Esophagus mucosa (tissue), 1 donor: Measurements from ENCODE around the gene NHERF2. TPM values are rescaled to one million over a fixed set of nuclear protein-coding genes. Genes with fewer than 3 reads are reported as not detected.
A peak's percentile ranks its signal among the peaks of the same experiment; 100 is the strongest.

ENCODE experiments used
- ATAC-seq: fragments of 200-7000 bp; cut with Tn5 transposase; one replicate; pipeline ENCODE4 v1.9.1; 2020
- total RNA-seq: library from RNA; stranded (reverse); gene quantifications from one replicate; pipeline ENCODE4 v1.2.4, GENCODE V29; 2023
- donor health status: DM: yes; HTN: yes; CAD: no.

NHERF2 gene
- total RNA-seq, 1 donor from 2014 or later: 21.6 TPM

DNA sequence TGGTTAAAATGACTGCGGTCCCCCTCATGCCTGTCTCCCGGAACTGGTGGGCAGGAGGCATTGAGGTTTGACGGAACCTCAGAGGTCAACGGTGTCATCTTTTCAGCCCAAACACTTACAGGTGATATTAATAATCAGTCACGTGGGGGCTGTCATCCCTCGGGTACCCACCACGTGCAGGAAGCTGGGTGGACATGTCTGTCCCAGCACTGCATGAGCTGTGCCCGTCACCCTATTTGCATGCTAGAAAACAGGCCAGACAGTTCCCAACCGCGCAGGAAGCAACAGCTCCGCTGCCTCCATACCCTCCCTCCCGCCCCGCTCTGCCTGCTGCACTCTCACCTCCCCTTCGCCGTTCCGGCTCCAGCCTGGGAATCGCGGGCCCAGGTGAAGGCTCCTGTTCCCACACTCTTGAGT lies 35.6 kb upstream of the NHERF2 start:
- peak; percentile 37 for ATAC-seq

DNA sequence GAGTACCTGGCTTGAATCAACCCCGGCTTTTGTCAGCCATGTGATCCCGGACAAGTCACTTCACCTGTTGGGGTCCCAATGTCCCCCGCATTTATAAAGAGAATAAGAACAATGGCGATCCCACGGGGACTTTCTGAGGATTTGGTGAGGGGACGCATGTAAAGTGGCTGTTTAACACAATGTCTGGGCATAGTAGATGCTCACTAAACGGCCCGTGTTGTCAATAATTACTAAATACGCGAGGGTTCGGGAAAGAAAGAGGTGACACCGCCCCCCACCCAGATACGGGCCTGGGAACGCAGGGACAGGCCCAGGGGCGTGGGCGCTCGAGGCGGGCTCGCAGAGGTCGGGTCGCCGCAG lies 35.1 kb upstream of the NHERF2 start:
- ATAC-seq: no peak

GRCh38 chr16:1991948-1992703 lies 34.6 kb upstream of the NHERF2 start:
- peak; percentile 84 for ATAC-seq

DNA sequence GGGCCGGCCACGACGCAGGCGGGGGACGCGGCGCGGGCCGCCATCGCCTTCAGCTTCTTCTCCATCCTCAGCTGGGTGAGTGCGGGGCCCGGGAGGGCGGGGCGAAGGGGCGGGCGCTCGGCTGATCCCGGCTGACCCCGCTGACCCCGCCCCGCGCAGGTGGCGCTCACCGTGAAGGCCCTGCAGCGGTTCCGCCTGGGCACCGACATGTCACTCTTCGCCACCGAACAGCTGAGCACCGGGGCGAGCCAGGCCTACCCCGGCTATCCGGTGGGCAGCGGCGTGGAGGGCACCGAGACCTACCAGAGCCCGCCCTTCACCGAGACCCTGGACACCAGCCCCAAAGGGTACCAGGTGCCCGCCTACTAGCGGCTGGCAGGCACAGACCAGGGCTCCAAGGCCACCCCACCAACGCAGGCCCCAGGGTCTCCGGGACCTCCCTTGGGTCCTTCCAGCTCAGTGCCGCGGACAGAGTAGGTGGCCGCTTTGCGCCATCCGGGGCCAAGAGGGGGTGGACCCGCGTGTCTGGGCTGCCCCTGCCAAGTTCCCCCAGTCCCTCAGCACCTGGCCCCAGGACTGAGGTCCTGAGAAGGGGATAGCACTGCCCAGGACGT lies 33.9 kb upstream of the NHERF2 start:
- ATAC-seq: peak; percentile 1

GRCh38 chr16:1993731-1994131 lies 33.0 kb upstream of the NHERF2 start:
- ATAC-seq: peak; percentile 39

GRCh38 chr16:1997494-1998359 lies 29.0 kb upstream of the NHERF2 start:
- ATAC-seq: no peak

GRCh38 chr16:1998360-1998835 lies 28.3 kb upstream of the NHERF2 start:
- ATAC-seq: peak; percentile 7

DNA sequence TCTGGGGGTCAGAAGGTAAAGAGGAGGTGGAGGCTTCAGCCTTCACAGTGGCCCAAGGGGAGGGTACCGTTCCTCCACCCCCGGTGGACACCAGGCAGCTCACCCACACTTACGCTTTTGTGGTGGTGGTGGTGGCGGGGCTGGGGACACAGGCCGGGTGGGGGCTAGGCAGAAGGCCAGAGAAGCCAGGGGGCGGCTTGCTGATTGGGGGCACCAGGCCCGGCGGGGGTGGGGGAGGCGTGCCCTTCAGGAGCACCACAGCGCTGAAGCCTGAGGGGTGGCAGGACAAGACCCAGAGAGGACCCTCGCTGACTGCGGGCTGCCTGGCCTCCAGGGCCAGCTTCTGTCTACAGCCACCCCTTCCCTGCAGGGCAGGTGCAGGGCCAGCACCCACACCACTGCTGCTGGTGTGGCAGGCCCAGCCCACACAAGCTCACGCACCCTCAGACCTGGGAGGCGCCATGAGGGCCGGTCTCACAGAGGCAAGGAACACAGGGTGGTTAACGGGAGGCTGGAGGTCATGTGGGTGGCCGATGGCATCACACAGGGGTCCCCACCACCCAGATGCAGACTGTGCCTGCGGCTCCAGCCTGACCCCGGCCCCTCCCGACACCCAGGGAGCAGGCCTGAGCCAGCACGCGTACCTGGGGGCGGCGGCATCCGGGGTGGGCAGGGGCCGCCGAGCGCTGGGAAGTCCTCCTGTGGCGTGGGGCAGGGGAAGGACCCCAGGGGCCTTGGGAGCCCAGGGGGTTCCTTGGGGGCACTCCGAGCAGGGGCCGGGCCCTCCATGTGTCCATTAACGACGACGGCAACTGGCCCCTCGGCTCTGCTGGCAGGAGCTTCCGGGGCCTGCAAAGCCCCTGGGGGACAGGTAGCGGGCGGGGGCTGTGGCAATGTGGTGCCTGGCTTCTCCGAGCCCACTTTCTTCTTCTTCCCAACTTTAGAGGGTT lies 27.6 kb upstream of the NHERF2 start:
- no peak for ATAC-seq

DNA sequence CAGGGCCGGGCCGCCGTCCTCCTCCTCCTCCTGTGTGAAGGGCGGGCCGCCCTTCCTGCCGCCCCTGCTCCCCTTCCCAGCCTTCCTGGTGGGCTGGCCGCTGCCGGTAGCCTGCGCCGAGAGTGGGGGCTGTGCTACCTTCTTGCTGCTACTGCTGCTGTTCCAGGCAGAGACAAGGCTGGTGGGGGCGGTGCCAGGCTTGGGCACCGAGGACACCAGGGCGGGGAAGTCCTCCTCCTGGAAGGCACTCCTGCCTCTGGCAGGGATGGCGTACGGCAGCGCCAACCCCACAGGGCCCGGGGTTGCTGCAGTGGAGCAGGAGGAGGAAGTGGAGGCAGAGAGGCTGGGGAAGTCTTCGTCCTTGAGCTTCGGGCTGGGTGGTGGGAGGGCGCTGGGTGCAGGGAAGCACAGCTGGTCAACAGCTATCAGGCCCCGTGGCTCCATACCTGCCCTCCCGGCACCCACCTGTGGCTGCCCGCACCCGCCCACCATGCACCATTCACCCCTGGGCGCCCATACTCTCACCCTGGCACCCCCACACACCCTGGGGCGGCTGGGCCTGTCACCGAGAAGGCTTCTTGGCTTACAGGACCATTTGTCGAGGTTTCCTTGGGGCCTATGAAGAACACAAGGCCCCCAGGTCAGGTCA lies 26.7 kb upstream of the NHERF2 start:
- no peak for ATAC-seq

GRCh38 chr16:2001035-2001434 lies 25.7 kb upstream of the NHERF2 start:
- ATAC-seq: no peak

DNA sequence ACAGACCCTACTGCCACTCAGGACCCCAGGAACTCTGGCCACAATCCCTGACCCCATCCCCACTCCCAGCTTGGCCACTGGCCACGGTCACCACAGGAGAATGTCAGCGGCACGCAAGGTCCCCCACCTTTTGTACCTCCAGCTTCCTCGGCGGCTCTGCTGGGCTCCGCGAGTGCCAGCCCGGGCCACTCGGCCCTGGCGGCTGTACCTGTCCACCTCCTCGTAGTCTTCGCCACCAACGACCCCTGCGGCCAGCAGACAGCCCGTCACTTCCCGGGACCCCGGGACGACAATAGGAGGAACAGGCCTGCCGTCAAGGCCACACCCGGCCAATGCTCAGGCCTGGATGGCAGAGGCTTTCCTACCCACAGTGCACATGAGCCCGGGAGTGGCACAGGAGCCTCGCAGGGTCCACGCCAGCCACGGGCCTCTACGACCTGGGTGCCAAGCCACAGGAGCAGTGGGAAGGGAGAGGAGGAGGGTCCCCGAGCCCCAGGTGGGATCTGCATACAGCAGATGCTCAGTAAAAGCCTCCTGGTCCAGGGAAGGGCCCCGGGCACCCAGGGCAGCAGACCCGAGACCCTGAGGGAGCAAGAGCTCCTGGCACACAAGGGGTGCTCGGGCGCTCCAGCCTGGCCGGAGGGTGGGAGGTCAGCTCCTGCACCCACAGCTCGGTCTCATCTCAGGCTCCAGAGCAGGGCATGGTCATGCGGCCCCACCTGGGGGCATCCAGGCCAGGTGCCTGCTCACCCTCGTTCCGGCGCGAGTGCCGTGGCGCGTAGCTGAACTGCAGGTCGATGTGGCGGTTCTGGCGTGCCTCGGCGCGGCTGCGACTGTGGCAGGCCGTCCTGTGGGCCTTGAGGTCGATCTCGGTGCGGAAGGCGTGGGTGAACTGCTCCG lies 25.0 kb upstream of the NHERF2 start:
- ATAC-seq: no peak

- no peak for ATAC-seq
Measured at GRCh38 chr16:2002406-2003230, 24.1 kb upstream of the NHERF2 start.

DNA sequence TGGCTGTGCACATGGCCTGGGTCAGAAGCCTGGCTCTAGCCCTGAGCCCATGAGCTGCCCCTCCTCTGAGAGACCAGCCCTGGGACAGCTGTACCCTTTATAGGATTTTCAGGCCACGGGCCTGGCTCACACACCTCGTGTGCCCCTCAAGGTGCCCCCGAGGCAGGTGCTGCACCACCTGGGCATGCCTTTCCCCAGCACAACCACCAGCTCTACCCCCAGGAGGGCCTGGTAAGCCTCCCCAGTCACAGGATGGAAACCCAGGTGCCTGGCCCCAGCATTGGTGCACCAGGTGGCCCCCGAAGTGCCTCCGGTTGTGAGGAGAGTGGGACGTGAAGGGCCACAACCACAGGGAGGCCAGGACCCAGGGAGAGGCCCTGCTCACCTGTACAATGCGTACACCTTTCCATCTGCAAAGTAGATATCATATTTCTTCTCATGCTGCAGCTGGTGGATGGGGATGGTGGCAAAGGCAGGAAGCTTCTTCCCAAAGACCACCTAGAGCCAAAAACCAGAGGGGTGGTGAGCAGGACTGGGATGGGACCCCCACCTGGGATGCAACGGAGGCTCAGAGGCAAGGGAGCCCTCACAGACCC lies 23.4 kb upstream of the NHERF2 start:
- ATAC-seq: no peak

DNA sequence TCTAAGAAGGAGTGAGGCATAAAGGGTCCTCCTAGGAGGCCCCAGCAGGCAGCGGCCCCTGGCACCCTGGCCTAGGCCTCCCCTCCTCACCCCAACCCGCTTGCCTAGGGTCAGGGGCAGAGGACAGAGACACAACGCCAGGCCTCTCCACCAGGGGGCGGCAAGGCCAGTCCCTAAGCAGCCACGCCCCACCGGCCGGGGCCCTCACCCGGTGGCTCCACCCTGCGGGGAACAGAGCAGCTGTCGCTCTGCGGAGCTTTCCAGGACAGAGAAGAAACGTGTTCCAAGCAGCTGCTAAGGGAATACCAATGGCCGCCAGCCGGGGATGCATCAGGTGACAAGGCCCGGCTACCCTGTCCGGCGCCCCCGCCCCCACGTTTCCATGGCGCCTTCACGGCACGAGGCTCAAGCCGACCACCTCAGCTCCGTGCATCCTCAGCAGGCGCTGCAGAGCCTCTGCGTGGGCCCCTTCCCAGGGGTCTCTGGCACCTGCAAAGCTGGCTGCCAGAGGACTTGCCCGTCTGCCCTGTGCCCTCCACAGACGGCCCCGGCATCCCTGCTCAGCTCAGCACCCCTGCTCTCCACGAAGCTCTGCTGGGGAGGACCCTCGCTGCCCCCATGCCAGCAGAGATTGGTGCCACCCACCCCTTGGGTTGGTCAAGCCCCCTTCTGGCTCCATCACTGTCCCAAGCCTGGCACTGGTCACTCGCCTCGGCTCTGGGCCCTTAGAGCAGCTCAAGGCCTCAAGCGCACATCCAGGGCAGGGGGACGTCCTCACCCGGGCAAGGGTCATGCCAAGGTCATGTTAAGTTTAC lies 22.7 kb upstream of the NHERF2 start:
- ATAC-seq: peak; percentile 67

GRCh38 chr16:2004795-2005517 lies 21.7 kb upstream of the NHERF2 start:
- no peak for ATAC-seq

DNA sequence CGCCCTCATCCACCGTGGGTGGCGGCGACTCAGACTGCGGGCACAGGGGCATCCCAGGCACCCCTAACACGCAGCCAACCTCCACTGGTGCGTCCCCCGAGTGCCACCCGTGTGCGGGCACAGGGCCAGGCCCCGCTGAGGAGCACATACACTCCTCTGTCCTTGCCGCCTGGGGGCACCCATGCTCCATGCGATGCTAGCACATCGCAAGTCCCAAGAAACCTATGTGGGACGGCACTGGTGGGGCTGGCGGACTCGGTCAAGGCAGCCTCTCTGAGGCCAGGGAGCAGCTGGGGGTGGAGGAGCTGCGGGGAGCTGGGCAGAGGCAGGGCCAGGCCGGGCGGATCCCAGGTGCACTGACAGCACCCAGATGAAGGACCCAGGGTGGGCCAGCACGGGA lies 21.1 kb upstream of the NHERF2 start:
- ATAC-seq: no peak

GRCh38 chr16:2006317-2006716 lies 20.4 kb upstream of the NHERF2 start:
- ATAC-seq: no peak
